Measurements from ENCODE around the gene ING4.
"Not testable (repeated sequence)": the region's sequence is repeated elsewhere in the genome, so short reads cannot be mapped to it uniquely, and the experiment has no call there.

The ING4 gene

DNA sequence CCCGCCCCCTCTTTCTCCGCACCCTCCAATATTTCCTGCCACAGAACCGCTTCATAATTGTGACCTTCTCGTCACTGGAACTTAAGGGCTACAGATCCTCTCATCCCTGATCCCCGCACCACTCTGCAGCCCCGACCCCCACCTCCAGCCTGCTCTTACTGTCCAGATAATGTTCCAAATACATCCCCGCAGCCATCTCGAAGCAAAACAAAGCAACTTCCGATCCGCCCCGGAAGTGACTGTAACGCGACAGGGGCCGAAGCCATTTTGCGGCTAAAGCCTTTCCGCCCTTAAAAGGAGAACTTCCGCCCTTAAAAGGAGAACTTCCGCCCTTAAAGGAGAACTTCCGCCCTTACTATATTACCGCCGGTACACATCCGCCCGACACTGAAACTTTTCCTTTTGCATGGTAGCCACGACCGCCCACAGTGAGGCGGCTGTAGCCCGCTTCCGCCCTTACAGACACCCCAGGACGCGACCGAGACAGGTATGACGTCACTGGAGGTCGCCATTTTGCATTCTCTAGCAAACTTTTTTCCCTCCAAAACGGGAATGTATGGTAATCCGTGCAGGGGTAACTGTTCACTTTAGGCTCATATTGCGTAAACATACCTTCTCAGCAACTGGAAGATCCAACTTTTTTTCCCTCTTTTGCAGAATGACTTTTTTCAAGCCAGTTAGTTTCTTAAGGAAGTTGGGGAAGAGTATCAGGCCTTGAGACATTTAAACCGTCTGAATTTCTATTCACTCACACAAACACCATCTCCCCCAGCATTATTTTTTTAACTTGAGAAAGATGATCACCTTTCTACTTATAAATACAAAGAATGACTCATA, at the start of gene ING4:
Gene ING4, minus strand, starts transcription at position 214 of the 837 bp plus-strand sequence. Its CDS starts 18 bp downstream, at position 196.
- peak; percentile 89 for DNase-seq (ENCODE audit: low read depth)

- DNase-seq (ENCODE audit: low read depth): no peak
Measured at GRCh38 chr12:6708960-6709394, 46.1 kb upstream of the ING4 start.

DNA sequence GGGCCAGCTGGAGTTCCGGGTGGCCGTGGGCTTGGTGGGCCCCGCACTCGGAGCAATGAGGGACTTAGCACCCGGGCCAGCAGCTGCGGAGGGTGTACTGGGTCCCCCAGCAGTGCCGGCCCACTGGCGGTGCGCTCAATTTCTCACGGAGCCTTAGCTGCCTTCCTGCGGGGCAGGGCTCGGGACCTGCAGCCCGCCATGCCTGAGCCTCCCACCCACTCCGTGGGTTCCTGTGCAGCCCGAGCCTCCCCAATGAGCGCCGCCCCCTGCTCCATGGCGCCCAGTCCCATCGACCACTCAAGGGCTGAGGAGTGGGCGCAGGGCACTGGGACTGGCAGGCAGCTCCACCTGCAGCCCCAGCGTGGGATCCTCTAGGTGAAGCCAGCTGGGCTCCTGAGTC, 45.4 kb upstream of the ING4 start:
- not testable (repeated sequence) for DNase-seq (ENCODE audit: low read depth)

DNA sequence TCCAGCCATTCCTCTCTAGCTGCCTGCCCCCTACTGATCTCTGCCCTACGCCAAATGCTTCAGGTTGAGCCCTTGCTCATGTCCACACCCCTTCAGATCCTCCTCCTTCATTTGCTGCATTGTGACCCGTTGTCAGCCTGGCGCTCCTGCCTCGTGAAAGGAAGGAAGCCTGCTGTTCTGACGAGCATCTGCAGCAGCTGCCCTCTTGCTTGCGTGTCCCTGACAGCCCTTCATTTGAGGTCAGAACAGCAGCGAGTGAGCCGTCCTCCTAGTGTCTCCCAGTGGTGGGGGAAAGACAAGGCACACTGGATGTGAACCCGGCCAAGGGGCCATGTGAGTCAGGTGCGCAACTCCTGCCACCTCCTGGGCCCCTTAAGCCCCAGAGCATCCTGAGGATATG, 40.7 kb upstream of the ING4 start:
- no peak for DNase-seq (ENCODE audit: low read depth)

DNA sequence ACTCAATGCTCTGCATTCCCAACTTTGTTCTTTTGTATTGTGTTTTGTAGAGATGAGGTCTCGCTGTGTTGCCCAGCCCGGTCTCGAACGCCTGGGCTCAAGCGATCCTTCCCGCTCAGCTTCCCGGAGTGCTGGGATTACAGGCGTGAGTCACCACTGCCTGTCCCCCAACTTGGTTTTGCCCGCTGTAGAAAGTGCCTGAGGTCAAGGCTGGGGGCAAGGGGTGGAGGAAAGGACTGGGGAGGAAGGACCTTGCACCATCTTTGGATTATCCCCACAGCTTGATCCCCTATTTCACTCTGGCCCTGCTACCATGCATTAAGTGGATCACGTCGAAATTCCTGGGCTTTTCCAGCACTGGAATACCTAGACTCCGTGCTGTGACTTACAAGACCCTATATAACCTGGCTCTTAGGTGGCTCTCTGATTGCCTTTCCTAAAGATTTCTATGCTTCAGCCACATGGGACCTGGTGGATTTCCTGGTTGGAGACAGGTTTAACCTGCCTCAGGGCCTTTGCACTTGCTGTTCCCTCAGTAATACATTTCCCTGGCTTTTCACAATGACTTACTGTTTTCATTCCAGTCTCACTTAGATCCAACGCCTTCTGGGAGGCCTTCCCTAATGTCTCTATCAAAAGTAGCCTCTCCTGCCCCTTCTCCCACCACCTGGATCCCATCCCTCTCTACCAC, 38.3 kb upstream of the ING4 start:
- no peak for DNase-seq (ENCODE audit: low read depth)

DNA sequence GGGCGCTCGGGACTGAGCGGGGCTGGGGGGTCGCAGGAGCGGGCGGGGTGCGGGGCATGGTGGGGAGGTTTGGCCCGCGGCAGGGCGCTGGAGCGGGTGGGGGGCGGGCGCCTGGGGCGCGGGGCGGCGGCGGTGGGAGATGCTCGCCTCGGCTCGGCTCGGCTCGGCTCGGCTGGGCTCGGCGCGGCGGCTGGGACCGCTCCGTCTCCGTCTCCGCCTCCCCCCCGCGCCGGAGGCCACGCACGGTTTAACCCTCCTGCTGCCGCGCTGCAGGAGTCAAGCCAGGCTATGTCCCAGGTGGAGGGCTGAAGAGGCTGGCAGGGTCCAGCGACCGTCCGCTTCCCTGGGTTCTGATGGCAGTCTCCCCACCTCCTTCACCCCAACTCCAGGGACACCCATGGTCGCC, 37.7 kb upstream of the ING4 start, which contains the start of gene PIANP:
Gene PIANP, minus strand, starts transcription at position 170 of the 406 bp plus-strand sequence. CDS start 2,754 bp downstream, outside the sequence.
- DNase-seq (ENCODE audit: low read depth): peak; percentile 42

DNA sequence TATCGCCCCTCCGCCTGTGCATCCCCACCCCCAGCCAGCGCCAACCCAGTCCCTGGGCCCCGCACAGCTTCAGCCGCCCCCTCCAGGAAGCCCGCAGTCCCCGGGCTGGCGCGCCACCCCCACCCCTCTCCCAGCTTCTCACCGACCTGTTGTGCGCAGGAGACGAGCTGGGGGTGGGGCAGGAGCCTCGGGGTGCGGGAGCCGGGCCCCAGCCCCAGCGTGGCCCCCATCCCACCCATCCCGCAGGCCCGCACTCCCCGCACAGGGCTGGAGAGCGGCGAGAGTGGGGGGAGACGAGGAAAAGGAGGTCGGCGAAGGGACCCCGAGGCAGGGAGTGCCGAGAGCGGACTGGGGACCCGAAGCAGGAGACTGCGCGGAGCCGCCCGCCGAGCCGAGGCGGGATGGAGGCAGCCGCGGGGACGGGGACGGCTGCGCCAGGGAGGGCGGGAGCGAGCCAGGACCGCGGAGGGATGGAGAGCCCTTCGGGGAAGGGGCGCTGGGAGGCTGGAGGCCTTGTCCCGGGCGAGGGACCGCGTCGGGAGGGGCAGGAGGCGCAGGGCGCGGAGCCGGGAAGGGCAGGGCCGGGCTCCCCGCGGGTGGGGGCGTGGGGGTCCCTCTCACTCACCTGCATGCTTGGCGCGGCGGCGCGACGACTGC, 37.2 kb upstream of the ING4 start:
- no peak for DNase-seq (ENCODE audit: low read depth)

- no peak for DNase-seq (ENCODE audit: low read depth)
Measured at GRCh38 chr12:6699259-6699988, 36.5 kb upstream of the ING4 start.

DNA sequence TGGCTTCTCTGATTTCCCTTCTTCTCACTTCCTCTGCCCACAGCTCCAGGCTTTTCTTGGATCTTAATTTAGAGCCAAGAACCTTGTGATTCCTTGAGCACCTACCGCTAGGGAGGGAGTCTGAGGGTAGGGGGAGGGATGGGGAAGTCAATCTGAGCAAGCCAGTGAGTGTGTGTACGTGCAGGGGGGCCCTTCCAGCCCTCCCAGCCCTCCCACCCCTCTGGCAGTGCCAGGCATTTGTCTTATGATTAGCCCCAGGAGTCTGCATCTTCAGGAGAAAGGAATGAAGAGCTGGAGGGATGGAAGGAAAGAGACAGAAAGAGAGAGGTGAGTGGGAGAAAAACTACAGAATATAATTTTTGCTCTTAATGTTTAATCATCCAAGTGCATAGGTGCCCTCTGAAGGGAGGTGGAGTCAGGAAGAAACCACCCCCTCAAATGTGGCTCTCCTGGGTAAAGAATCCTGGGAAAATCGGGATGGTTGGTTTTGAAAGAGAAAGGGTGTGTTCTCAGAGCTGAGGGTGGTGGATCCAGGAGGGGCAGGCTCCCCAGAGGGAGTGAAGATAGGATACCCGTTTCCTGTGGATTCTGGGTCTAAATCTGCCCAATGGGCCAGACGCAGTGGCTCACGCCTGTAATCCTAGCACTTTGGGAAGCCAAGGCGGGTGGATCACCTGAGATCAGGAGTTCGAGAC, 35.6 kb upstream of the ING4 start:
- DNase-seq (ENCODE audit: low read depth): no peak

DNA sequence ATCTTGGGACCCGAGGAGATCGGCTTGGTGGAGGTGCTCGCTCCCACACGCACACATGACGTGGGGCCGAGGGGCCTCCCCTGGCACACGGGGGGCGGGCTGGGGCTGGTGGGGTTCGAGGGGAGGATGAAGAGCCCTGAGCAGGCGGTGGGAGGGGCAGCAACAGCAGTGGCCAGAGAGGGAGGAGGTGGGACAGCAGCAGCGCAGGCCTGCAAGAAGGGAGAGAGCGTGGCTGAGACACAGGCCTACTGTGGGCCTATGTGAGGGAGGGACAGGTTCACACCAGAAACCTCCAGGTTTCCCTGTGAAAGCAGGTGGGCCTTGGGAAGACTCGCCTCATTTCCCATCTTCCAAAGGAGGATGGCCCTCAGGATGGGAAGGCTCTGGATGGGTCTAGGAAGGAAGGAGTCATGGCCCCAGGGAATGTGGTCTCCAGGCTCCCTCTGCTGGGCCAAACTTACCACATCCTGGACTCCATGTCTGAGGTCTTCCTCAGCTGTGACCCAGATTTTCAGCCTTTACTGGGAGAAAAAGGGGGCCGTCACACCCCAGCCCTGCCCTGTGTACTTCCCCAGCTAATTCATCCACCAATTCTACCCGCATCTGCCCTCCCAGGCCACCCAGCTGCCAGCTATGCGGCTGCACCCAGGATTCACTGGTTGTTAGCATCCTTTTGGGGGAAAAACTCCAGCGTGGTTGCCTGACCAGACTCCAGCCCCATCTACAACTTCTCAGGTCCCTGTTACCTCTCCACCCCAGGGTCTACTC, 34.8 kb upstream of the ING4 start:
- DNase-seq (ENCODE audit: low read depth): no peak

DNA sequence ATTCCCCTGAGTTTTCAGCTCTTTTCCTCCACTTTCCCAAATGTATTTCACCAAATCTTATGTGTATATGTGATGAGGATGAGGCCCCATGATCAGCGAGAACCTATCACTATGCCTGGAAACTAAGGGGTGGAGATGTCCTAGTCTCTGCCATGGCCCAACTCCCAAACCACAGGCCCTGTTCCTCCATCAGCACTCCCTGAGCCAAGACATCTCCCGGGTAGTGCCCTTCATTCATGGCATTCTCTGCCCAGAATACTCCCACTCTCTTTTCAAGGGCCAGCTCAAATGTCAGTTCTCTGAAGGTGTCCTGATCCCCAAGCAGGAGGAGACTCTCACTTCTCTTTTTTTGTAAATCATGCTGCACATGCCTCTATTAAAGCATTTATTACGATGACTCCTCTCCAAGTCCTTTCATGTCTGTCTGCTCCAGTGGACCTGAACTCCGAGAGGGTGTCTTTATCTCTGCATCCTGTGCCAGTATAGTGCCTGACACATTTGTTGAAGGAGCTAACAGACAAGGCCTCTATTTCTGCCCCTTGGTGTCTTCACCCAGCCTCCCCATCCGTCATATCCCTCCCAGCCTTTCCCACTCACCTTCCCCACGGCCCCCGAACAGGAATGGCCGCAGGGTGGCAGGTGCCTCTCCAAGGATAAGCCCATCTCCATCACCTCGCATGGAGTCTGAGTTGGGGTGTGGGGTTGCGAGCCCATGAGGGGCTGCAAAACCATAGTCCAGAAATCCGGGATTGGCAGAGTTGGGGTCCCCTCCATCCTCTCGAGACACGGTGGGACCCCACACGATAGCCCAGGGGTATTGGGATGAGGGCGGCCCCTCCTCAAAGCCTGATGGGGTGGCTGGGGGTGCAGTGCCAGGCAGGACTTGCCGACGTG, 34.0 kb upstream of the ING4 start:
- no peak for DNase-seq (ENCODE audit: low read depth)

DNA sequence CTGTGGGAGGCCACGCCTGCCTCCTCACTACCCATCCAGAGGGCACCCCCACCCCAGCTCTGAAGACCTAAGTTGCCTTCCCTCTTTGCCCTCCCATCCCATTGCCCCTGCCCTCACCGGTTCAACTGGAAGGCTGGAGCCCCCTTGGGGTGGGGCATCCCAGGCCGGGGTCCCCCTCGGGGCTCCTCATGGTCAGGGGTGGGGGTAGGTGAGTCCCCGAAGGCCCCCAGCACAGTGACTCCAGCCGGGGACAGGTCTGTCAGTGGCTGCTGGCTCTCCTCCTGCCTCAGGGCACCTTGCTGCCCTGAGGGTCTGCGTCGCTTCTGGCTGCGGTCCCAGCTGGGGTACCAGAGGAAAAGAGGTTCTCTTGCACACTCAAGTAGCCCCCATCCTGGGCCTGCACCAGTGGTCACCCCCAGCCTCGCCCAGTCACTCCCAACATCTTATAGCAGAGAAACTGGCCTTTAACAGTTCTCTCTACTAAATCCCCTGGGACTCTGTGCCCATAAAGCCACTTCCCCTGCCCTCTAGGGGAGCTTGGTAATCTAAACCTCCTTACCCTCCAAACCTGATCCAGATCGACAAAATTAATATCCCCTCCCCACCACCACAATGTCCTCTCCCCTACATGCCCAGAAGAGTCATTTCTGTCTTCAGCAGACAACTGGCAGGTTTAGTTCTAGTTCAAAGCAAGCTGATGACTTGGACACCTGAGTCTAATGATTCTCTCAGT, 32.6 kb upstream of the ING4 start:
- DNase-seq (ENCODE audit: low read depth): no peak

GRCh38 chr12:6694701-6695100, 31.8 kb upstream of the ING4 start:
- no peak for DNase-seq (ENCODE audit: low read depth)

DNA sequence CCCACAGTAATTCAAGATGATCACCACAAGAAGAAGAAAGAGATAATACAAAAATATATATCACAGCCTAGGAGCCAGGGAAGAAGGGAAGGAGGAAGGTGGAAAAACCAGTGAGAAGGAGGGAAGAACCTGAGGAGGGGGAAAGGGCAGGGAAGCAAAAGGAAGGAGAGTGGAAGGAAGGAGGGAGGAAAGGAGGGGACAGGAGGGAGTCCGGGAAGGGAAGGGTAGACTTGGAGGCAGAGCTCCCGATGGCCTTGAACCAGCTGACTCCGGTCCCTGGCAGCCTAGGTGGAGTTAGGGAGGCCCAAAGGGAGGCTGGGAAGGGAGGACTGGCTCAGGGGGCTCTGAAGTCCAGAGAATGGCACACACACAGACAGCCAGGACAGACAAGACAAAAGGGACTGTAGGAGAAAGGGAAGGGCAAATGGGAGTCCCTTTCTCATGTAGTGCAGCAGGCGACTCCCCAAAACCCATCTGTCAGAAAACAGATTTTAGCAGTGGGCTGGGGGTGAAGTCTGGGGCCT, 31.0 kb upstream of the ING4 start:
- DNase-seq (ENCODE audit: low read depth): no peak

GRCh38 chr12:6692888-6693287, 30.0 kb upstream of the ING4 start:
- no peak for DNase-seq (ENCODE audit: low read depth)

- no peak for DNase-seq (ENCODE audit: low read depth)
Measured at GRCh38 chr12:6691473-6691872, 28.6 kb upstream of the ING4 start.

DNA sequence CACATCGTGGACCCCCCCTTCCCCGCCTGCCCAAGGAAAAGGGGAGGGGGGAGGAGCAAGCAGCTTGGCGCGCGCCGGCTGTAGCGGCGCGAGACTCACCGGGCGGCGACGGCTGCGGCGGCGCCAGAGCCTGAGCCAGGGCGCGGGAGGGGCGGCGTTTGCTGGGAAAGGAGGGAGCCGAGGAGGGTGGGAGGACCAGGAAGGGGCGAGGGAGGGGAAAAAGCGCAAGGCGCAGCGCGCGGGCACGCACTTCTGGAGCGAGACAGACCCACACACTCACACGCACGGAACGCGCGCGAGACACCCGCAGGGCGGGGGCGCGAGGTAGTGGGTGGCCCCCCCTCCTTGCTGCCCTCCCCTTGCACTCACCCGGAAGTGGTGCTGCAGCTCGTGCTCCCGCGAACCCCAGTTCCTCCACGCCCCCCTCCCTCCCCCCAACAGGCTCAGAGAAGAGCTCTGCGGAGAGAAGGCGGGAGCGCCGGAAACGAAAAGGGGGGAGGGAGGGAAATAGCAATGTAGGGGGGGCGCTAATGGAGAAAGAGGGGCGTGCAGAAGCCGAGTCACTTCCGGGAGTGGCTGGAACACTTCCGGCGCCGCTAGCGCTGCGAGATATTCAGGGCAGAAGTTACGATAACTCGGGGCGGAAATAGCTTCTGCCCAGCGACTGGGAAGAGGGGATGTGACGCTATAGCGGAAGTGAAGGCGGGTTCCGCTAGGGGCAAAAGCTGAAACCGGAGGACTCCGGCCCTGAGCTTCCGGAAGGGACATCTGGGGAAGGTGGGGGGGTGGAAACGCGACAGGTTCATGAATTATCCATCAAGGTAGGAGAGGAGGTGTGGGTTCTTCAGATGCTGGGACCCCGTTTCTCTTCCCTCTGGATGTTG, 26.3 kb upstream of the ING4 start, which contains the start of gene ZNF384:
Gene ZNF384, minus strand, starts transcription at position 377 of the 884 bp plus-strand sequence. CDS start 9,855 bp downstream, outside the sequence.
- DNase-seq (ENCODE audit: low read depth): peak; percentile 88

All from activated T-cell treated with anti-CD3 and anti-CD28 coated beads for 48 hours (primary cell).